NCI-H524 (cell line): ENCODE measurements around the gene FHOD3.

Experiments
- DNase-seq, 2 experiments: peaks; one replicate each; lab custom pipeline; 2025; lab: John Stamatoyannopoulos, UW

Gene FHOD3

DNA sequence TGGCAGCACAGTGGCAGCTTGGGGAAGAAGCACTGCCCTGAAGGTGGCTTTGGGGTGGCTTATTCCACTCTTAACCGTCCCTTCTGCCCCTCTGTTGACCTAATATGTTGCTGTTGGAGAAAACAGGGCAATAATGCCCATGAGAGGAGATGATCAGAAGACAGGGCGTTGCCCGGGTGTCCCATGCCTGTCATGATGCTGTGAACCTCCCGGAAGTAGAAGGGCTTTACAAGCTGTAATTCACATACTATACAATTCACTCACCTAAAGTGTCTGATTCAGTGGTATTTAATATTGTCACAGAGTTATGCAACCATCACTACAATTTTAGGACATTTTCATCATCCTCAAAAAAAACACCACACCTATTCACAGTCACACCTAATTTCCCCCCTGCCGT lies 112.3 kb downstream of the FHOD3 start:
- no peak for DNase-seq

DNA sequence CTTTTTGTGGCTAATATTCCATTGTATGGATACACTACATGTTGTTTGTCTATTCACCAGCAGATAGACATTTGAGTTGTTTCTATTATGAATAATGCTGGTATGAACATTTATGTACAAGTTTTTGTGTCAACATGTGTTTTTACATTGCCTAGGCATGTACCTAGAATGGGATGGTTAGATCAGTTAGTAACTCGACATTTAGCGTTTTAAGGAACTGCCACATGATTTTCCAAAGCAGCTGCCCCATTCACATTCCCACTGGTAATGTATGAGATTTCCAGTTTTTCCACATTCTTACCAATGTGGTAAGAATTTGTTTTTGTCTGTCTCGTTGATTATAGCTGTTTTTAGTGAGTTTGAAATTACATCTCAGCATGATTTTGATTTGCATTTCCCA lies 112.8 kb downstream of the FHOD3 start:
- DNase-seq, result no peak

DNA sequence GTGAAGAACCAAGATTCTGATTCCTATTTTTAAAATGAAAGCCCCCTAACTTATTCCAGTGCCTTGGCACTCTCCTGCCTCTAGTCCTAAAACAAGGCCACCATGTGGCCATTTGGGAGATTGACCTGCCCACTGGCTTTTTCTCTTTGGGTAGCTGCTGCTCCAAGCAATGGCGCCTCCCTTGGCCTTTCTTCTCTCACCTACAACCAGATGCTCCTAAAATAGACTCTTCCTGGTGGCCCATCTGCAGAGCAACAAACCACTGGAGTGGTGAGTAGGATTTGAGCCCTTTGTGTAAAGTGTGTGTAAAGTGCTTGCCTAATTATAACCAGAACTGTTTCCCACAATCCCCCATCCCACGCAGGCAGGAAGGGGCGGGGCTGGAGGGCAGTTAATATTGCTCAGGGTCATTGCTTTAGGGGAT lies 114.2 kb downstream of the FHOD3 start:
- DNase-seq, result peak; percentile 91 to 93

DNA sequence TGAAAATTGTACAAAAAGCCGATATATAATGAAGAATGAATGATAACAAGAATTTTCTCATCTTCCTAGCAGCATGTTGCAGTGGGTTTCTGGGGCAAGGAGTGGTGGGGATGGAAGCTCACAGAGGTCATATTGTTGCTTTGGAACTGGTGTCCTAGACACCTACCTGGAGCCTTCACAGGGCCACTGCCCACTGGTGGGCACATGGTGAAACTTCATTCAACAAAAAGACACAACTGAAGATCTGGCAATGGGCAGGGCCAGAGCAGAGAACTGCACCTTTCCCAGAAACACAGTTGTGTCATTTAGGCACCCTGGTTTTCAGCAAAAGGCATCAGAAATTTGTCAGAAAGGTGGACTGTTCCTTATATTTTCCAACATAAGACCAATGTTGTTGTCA lies 115.3 kb downstream of the FHOD3 start:
- peak; percentile 7 to 68 for DNase-seq

DNA sequence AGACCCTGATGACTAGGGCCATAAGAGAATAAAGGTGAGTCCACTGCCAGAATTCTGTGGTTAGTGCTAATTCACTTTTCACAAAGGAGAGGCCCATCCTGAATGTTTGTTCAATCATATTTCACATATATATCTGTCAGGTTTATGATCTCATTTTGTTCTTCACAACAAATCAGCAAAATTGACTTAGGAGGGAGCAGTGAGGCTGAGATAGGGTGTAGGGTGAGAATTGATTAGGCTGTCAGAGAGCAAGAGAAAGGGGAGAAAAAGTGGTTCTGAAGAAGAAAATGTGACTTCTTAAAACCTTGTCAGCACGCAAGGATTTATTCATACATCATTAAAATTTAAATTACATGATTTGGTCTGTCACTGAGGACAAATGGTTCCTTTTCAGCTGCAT lies 117.7 kb downstream of the FHOD3 start:
- DNase-seq, result no peak

DNA sequence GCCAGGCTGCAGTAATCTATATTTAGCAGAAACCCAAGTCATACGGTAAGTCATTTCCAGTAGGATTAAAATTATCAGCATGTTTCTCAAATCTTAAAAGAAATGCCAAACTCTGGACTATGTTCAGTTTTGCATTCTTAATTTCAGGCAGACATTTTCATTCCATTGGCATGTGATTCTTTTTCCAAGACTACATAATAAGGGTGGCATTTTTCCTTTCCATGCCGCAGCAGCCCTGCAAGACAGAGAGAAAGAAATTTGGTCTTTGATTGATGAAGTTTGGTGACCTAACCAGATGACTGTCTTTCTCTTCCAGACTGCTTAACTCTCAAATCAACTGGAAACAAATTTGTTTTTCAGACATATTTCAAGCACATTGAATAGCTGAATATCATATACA lies 118.1 kb downstream of the FHOD3 start:
- no peak for DNase-seq

DNA sequence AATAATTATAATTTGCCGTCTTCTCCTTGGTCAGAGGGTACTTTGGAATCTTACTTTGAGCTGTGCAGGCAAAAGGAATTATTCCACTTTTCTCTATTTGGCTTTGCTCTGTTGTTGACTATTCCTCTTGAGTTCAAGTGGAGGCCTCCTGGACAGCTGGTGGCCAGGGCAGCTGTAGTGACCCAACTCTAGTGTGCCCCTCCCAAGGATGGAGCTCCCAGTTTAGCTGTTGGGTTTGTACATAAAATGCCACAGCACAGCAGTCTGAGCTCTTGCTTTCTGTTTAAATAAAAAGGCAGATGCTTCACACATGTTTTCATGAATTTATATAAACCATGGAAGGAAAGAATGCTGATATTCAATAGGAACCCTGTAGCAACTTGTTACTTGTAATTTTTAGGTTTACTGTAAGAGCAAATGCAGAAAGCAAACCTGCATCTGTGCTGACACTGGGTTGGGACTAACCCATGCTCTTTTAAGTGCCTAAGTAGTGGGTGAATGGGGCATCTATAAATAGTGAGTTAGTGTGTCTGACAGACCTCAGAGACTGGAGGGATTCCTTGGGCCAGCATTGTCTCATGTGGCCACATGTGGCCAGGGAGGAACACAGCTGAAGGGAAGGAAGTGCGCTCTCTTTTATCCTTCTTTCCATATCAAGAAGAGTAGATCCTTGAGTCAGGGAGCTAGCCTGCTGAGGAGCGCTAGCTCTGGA lies 121.8 kb downstream of the FHOD3 start:
- DNase-seq, result no peak

DNA sequence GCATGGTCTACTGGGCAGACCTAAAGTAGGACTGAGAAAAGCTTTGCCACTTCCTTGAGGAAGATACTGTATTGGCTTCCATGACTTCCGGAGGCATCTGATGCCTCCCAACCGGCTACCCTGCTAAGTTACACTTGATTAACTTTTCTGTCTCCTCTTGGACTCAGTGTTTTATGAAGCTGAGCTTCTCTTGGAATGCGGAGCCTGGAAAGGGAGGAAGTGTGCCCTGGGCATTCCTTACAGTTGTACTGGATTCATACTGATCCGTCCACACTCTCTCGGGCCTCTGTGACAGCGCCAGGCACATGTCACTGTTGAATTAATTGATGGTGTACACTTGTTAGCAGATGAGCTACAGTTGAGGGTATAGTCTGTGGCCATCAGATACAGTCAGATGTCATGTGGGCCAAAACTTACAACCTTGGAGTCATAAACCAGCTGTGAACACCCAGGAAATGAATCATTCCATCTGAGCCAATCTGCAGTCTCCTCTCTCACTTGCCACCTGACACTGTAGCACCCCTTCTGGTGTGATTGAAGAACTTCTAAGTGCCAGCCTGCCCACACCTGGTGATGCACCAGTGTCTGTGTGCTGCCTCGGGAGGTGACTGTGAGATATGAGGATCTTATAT lies 122.5 kb downstream of the FHOD3 start:
- DNase-seq, result peak in 1 of 2 experiments; percentile 62

DNA sequence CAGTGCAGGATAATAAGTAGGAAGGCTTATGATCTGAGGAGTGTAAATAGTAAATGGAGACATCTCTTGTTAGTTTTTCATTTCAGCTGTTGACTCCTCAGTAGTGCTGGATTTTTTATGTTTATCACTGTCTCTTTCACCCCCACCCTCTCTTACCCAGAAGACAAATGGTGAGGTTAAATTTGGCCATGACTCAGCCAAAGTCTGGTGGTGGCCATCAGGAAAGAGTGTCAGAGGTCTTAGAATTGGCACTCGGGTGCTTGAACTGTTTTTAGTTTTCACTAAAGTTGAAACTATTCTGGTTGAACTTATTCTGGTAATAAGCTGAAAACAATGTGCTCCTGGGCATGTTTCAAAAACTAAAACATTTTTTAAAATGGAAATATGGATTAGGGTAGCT lies 123.3 kb downstream of the FHOD3 start:
- DNase-seq, result no peak

DNA sequence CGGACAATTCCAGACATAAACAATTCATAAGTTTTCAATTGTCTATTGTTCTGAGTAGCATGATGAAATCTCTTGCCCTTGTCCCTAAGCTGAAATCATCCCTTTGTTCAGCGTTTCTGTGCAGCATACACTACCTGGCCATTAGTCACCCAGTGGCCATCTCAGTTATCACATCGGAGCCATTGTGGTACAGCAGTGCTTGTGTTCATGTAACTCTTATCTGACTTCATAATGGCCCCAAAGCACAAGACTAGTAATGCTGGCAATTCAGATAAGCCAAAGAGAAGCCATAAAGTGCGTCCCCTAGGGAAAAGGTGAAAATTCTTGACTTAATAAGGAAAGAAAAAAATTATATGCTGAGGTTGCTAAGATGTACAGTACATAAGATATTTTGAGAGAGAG lies 127.2 kb downstream of the FHOD3 start:
- DNase-seq, result no peak

DNA sequence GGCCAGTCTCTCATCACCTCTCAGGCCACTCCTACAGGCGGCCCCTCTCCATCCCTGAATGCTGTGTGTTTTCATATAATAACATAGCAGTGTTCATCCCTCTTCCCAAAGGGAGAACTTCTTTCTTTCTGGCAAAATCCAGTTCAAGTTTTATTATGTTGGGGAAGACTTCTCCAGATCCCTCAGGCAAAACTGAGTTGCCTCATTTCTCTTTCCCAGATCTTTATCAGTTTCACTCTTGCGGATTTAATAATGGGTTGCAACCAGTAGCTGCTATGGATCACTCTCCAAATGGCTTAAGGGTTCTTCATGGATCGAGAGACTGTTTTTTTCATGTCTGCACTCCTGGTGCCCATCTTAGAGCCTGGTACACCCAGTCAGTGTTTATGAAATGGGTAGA lies 129.9 kb downstream of the FHOD3 start:
- DNase-seq, result no peak

DNA sequence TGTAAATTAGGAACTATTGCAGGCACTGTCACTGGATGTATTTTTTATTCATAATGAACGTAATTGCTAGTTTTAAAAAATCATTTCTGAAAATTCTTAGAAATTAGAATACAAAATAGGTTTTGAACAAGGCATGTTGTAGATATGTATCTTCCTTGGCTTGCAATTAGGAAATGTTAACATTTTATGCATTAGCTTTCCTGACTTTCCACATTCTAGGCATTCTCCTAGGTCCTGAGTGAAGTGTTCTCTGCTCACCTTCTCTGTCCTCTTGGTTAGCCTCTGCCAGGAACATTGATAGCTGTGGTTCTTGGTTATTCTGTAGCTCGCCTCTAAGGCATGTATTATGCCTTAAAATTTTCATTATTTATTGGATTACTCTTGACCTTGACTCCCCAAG lies 130.3 kb downstream of the FHOD3 start:
- DNase-seq, result no peak

DNA sequence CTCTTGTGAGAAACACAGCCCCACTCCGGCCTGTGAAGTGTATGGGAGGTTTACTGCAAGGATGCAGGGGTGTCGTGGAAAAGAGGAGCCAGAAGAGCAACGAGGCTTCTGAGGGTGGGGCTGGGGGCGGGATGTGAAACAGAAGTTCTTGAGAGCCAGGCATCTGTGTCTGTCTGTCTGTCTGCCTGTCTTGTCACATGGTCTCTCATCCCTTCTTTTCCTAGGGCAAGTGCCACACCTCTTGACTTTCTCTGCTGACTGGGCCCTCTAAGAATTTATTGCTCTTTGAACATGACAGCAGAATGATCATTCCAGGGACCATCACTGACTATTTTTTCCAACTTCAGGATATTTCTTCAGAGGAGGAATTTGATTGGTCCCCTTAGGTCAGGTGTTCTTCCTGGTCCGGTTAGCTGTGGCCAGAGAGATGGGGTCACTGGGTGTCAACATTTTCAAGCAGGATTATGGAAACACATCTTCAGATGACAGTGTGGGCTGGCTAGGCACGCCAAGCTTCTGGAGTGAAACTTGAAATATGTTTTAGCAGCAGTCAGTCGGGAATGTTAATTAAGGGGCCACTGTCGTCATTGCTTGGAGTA lies 131.0 kb downstream of the FHOD3 start:
- no peak for DNase-seq

DNA sequence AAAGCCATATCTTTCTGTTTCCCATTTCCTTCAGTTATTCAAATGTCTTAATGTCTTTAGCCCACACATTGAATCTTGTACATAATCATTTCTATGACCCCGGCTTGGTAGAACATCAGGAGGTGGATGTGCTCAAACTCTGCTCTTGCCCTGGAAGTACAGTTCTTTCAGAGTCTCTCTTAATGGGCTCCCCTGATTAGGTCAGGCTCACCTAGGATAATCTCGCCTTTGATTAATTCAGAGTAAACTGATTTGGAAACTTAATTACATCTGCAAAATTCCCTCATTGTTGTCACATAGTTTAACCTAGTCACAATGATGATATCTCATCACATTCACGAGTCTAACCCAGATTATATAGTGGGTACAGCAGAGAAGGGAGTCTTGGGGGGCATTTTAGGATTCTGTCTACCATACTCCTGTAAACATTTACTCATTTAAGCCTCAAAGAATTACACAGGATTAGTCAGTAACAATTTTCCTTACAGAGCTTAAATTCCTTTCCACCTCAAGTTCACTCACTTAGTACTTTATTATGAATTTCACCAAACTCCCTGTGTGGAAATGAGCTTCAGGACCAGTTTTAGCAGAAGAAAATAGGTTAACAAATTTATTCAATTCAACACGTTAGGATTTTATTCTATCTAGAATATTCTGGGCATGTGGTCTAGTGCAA lies 135.5 kb downstream of the FHOD3 start:
- DNase-seq, result no peak

DNA sequence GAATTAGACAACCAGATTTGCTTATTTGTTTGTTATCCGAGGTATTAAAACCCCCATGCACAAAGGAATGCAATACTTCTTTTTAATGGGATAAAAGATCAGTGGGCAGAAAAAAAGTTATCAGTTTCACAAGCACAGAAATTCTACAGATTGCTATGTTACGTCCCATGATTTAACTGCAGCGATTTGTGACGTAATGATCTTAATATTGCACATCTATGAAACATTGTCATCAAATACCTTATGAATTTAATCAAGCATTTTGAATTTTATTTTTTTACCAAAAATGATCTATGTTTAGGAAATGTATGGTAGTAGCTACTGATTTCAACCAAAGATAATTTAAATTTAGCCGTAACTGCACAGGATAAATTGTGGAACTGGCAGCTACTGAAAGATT lies 138.9 kb downstream of the FHOD3 start:
- no peak for DNase-seq

DNA sequence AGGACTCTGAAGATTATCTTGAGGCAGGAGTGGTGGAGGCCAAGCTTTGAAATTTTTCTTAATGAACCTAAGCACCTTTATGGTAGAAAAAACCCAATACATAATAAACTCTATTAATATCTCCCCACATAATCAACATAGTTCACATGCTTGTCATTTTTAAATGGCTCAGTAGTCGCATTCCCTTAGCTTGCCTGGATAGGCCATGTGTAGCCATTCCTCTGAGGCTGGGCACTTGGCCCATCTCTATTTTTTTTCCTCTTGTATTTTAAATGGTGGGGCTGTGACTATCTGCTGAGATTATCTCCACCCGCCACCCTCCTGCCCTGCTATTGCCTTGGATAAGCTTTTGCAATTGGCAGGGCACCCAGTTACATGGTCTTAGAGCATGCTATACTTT lies 143.1 kb downstream of the FHOD3 start:
- DNase-seq, result no peak

DNA sequence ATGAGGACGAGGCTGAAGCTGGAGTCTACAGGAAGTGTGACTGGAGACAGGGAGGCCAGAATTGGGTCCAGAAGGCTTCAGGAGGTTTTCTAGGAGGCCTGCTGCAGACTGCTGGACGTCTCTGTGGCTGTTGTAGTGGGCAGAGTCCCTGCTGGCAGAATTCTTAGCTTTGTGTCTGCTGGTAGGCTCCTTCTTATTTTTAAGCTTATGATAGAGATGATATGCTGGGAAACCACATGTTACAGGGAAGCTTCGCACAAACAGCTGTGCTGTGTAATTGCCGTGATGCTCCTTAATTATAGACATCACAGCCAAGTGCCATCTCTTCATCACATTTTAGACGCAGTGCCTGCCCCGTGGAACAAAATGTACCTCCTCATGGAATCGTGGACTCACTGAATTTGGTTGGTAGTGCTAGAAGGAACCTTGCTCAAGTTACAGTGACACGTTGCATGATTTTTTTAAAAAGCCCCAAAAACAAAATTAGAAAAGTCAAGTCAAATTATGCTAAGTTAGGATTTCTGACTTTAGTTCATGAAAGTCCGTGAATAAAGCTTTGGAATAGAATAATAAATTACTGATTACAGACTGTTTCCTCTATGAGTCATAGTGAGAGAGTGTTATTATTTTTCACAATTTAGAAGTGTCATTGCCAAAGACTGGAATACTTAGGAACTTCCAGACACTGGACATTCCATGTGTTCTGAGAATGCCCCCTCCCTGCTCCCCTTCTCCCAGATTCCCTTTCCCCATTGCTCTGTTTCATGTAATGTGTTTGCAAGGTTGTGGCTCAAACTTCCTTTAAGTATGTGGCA lies 144.1 kb downstream of the FHOD3 start:
- no peak for DNase-seq

DNA sequence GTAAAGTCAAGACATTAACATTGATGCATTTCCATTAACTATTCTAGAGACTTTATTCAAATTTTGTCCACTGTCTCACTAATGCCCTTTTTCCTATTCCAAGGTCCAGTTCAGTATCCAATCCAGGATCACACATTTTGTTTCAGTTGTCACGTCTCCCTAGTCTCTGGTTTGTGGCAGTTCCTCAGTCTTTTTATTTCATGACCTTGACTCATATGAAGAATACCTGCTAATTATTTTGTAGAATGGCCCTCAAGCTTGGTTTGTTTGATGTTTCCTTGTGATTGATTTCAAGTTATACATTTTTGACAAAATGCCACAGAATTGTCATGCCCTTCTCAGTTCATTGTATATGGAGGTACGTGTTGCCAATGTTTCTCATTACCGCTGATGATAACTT lies 145.2 kb downstream of the FHOD3 start:
- no peak for DNase-seq

DNA sequence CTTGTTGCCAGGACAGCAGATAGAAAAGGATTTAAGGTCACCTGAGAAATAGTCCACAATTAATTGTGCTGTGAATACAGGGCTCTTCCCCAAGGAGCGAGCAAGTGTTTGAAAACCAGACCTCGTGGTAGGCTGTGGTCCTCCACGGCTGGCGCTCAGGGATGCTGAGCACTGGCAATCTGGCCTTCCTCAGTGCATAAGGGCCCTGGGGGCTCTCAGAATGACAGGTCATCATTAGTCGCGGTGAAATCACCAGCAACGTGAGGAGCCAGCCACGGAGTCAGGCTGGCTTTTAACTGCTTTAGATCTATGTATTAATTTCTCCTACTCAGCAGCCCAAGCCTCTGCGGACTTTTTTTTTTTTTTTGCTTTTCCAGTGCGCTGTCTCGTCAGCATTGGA lies 148.5 kb downstream of the FHOD3 start:
- no peak for DNase-seq

DNA sequence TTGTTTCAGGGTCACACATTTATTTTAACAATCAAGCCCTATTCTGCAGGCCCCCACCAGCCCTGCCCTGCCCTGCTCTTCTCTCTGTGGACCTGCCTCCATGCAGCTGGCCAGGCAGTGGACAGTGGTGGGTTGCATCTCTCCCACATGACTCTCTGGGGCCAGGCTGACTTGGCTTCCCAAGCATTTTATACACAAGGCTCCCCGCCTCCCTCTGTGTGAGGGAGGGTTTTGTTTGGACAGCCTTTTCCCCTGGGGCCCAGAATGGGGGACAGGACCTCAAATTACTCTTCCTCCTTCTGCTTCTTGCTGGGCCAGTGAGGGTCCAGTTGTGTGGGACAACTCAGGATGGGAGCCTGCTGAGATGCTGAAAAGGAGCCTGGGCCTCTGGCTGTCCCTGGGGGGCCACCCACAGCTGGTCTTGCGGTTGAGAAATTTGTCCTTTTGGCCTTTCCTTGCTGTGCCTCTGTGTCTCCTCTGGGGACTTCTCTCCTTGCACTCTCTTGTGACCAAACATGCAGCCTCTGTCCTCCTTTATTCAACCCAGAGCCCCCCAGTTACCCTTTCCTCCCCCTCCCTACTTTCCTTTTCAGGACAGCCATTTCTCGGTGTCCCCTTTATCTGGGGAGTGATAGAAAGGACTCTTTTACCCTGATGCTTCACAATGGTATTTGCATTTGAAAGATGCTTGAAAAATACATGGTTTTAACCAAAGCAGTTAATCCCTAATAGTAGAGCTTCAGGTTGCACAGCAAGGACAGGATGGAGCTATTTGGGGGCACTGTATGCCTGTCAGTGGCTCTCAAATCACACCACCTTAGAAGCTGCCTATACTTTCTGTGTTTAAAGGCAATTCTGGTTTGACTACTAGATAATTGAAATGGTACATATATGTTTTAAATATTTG lies 151.1 kb downstream of the FHOD3 start:
- no peak for DNase-seq

DNA sequence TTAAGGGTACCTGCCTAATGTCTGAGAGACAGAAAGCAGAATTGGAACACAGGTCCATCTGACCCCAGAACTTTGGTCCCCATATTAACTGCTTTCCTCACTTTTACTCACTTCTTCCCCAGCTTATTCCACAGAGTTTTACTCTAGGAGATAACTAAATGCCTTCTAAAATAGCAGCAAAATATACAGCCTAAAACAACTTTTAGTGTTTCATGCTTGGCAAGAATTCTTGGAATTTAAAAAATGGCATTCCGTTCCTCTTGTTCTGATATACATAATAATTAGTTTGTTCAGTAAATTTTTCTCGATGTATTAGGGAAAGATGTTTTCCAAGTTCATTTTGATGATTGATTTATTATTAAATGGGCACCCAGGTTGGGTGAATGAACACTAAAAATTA lies 151.9 kb downstream of the FHOD3 start:
- DNase-seq, result no peak
